Stimulated activated CD4-positive, alpha-beta T cell treated with anti-CD3 and anti-CD28 coated beads, Interleukin-1b, Interleukin-23, amount 100 ng/mL, for 1 hour (primary cell): Measurements from ENCODE around the gene GLT1D1.

ENCODE experiments used
- DNase-seq, 2 donors: peaks; one replicate each; pipeline ENCODE4 v3.0.0-alpha.2; 2020; ENCODE audit warnings: low read depth in 2 of 2

The GLT1D1 gene

DNA sequence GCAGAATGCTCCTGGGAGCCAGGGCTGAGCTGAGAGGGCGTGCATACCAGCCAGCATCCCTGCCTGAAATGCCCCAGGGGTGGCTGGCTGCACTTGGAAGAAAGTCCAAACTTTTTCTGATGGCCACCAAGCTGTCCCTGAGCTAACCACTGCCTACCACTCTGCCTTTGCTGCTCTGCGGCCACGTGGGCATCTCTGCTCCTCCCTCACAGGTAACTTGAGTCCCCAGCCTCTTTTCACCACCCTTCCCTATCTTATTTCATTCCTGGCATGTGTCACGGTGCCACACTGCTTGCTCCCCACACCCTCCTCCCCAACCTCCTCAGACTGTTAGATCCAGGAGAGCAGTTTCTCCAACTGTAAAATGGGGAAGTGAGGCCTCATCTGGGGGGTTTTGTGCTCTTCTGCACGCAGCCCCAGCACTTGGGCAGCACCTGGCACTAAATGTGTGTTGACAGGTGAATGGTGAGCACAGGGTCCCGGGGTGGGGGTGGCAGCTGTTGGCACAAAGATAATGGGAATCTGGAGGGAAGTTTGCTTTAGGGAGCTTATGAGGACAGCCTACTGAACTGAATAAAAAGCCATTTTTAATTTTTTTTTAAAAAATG, 113.0 kb downstream of the GLT1D1 start:
- DNase-seq = no peak

DNA sequence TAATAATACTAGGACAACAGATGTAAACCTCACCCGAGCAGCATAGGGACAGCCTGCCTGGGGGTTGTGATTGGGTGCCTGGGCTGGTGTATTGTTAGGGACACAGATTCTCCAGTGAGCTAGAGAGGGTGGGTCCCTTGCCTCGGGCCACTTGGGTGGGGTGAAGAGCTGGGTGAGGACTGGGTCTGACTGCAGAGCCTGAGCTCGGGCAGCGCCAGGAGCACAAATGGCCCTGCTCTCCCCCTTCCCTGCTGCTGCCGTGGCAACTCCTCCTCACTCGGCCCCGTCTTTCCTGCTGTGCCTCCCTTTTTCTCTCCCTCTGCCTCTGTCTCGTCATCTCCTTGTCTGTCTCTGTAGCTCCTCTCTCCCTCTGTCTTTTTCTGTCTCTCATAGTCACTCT, 115.4 kb downstream of the GLT1D1 start:
- no peak for DNase-seq

DNA sequence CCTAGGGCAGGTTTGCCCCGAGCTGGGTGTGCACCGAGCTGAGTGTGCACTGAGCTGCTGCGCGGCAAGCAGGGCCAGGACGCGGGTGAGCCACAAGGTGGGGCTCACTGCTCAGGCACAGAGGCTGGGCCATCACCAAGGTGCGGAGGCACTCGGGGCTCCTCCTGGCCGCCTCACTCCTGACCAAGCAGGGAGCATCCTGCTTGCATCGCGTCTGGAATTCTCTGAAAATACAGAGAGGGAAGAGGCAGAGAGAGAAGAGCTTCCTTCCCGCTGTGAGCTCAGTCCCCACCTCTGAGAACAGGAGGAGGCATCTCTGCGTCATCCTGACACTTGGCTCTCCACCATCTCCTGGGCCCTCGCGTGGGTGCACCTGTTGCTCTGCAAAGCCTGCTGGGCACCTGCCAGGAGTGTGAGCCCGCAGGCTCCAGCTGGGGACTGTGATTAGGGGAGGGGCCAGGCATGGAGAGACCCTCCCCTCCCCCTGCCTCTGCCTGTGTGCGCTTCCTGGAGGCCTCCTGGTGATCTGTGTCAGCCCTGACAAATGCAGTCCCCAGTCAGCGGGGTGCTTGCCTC, 116.3 kb downstream of the GLT1D1 start:
- DNase-seq = no peak

DNA sequence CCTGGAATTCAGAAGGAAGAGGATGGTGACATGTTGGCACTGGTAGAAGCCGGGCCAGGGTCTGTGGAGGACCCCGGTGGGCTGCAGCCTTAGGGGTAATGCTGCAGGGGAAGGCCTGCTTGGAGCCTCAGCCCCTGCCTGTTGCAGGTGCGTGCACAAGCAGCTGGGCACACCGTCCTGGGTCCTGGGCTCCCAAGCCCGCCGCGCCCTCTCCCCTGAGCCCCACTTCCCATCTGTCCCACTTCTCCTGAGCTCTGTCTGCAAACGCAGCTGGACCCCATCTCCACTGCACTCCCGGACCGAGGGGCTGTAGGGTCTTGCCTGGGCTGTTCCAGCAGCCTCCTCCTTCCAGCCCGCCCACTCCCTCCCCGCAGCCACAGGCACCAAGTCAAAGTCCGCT, 116.8 kb downstream of the GLT1D1 start:
- no peak for DNase-seq

DNA sequence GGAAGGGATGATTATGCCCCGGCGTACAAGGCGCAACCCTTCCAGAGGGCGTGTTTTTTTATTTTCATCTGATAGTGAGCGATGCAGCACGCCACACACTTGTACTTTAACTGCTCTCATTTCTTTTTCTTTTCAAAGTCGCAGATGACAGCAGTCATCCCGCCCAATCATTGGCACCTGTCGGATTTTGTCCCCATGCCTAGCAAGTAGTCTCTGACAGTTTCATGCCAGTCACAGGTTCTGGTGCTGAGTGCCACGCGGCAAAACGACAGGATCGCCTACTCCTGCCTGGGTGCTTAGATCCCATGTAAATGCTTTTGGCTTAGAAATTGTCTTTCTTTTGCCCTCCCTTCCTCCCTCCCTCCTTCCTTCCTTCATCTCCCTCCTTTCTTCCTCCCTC, 117.7 kb downstream of the GLT1D1 start:
- no peak for DNase-seq

DNA sequence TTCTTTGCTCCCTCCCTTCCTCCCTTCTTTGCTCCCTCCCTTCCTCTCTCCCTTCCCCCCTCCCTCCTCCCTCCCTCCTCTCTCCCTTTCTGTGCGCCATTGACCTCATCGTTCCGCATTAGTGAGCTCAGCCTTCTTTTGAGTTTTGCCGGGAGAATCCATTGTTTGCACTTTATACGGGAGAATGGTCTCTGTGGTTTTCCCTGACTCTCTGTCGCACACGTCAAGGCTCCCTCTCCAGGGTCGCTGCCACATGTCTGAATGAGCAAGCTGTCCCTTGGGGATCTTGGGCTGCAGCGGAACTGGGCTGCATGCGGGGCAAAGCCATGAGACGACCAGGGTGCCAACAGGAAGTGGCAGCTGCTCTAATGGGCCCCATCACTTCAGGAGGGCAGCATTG, 118.5 kb downstream of the GLT1D1 start:
- DNase-seq = no peak

DNA sequence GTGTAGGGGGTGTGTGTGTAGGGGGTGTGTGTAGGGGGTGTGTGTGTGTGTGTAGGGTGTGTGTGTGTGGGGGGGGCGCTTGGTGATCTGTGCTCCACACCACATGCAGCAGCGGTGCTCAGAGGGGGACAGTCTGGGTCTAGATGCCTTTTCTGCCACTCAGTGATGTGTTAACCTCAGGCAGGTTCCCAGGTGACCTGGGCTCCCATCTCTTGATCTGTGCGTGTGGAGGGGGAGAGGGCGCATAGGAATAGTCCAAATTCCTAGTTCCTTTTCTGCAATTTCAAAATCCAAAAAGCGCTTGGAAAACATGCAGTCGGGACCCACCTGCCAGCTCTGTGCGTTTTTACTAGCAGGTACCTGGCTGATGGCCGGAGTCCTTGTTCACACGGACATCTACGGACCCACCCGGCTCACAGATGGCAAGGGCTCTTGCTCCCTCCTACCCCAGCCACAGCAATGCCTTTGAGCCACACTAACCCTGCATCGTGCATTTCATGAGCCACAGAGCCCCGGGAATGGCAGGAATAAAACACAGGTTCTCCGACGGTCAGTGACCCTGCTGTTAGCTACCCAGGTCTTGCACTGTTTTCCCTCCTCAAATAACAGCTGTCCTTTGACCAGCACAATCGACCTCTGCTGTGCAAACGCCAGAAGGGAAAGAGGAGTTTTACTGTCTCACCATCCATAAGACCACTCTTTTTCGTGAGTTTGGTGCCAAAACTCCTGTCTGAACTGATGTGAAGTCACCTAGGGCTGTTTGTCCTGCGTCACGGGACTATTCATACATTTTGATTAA, 120.8 kb downstream of the GLT1D1 start:
- no peak for DNase-seq

DNA sequence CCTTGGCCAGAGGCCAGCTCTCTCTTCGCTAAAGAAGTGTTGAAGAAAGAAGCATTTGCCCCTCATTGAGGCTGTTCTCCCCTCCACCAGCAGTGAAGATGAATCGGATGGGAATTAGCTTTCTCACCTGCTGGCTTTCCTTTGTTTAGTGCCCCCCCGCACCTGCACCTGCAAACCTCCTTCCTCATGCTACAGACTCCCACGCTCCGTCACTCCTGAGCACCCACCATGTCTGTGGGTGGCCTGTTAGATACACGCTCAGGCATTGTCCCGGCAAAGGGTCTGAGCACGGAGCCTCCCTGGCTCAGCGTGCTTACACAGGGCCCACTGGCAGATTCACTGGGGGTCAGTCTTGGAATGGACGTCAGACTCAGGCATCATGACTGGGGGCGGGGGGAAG, 121.6 kb downstream of the GLT1D1 start:
- DNase-seq = no peak

DNA sequence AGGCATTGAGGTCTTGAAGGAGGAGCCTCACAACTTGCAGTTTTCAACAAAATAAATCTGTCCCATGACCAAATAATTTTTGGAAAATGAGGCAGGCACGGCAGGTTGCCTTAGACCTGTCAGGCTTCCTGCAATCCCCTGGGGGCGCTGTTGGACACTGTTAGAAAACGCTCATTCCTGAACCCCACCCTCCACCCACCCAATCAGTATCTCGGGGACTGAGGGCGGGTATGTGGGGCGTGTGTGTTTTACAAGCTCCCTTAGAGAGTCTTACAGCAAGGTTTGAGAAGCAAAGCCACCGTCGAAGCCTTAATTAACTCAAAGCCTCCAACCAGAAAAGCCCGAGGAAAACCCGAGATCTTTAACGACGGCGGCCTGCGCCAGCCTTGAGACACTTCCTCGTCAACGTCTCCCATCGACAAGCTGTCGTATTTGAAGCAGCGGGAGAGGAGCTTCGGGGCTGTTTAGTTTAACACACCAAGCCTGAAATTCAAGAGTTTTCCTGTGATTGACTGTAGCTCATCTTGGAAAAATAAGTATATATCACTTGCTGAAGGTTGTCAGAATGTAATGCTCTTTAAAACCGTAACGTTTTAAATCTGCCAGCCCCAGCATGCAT, 123.0 kb downstream of the GLT1D1 start:
- DNase-seq = no peak

DNA sequence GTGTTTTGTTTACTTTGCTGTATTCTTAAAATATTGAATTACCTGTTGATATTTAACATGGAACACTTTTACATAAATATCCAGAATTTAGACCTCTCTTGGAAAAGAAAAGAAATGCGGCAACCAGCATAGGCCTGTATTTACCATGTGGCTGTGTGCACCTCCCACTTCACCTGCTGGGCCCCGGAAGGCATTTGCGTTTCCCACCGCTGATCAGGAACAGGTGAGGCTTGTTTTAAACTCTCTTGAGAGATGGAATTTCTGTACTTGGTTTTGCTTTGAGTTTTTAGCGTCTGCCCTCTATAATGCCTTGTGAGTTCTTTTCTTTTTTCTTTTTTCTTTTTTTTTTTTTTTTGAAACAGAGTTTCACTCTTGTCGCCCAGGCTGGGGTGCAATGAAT, 124.2 kb downstream of the GLT1D1 start:
- no peak for DNase-seq

DNA sequence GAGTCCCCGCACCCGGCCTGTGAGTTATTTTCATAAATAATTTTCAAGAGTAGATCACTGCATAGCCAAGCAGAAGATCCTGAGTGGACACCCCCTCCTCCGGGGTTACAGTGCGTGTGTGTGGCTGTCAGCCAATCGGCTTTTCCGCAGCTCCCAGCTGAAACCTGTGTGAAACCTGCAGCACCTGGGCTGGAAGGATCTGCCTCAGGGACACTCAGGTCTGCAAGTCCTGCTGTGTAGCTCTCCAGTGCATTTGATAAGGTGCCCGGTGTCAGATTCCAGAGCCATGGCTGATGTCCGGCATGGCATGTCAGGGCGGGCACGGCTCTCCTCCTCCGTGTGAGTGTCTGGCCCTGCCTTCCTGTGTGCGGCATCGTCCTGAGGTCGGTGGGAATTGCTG, 124.8 kb downstream of the GLT1D1 start:
- DNase-seq = no peak

DNA sequence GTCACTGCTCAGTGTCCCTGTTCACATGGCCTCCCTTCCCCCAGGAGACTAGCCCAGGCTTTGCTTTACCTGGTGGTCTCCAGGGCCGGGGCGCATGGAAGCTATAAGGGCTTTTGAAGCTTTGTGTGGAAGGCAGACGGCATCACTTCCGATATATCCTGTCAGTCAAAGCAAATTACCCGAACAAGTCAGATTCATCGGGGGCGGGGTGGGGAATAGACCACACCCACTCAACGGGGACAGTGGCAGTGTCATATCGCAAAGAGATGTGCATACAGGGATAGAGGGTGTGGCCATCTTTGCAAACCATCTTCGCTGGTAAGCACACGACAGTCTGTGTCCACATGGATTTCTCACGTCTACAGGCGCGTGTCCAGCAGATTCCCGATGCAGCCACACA, 127.3 kb downstream of the GLT1D1 start:
- DNase-seq = no peak

DNA sequence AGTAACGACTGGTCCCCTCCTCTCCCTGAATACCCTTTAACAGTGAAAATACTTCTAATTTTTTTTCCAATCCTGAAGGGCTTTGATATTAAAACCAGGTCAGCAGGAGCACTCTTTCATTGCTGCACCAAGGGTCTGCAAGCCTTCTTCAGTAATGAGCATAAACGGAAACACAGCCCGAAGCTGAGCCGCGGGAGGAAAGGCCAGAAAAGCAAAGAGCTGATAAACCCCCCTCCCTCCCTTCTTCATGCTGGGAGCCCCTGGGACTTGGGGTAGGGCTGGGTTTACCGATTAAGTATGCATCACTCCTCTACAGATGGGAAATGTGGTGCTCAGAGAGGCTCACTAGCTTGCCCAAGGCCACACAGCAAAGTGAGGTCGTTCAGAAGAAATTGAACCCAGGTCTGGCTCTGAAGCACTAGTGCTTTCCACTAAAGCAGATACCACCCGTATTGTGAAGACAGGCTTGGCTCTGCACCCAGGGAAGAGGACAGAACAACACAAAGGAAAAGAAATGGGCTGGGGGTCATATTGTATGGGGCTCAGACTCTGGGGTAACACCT, 128.8 kb downstream of the GLT1D1 start:
- no peak for DNase-seq

DNA sequence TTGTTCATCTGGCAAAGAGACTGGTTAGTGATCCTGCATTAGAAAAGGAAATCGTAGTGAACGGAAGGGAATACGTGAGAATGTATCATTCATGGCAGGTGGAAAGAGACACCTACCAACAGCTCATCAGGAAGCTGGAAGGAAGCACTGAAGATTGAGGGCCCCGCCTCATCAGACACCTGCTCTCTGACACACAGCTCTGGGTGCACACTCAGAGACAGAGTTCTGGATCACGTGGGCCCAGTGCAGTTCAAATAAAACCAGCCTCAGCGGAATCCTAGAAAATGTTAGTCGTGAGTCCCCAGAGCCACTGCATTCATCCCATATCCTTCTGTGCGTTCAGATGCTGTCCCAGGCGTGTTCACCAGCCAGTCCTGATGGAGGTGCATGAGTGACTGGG, 129.7 kb downstream of the GLT1D1 start:
- DNase-seq = no peak

DNA sequence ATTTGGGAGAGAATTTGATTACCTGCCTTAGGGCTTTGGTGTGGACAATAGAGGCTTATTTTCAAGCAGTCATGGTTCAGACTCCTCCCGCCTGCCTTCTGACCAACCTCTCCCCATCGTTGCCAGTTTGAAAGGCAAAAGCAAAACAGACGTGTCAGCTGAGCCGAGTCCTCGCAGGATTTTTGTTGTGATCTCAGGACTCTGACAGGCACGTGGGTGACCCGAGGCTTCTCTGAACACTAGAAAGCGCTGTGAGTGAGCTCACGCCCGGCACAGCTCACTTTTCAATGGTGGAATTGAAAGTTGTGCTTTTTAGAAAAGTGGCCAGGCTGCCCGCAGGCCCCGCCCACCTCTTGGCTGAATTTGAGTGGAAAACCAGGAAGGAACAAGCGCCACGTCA, 130.1 kb downstream of the GLT1D1 start:
- no peak for DNase-seq

DNA sequence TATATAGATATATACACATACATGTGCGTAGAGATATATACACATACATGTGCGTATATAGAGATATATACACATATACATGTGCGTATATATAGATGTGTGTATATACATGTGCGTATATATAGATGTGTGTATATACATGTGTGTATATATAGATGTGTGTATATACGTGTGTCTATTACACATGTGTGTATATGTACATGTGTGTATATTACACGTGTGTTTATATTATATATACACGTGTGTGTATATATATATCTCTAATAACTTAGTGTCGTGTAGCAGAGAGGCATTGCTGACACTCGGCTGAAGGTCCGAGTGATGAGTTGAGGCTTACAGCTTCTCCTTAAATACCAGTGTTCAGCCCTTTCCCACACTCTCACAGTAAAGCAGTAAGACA, 133.7 kb downstream of the GLT1D1 start:
- DNase-seq = no peak

DNA sequence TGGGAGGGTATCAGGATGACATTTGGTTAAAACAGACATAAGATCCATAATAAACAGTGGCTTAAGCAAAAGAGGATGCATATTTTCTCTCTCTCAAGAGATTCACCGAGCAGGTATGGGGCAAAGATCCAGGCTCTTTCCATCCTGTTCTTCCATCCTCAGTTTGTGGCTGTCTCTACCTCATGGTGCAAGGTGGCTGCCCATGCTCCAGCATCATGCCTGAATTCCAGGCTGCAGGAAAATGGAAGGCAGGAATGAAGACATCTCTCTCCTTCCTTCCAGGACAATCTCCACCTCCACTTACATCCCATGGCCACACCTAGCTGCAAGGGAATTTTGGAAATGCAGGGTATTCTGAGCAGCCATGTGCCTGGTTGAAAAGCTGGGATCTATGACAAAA, 136.0 kb downstream of the GLT1D1 start:
- no peak for DNase-seq

DNA sequence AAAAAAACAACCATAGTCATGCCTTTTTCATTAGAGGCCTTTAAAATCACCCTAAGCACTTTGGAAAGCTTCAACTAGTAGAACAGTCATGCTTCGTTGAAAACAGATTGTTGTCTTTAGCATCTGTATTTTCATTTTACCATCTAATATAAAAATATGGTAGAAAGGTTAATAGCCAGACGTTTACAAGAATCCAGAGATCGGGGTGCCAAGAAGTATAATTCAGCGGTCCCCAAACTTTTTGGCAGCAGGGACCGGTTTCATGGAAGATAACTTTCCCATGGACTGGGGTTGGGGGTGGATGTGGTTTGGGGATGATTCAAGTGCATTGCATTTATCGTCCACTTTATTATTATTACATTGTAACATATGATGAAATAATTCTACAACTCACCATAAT, 138.4 kb downstream of the GLT1D1 start:
- no peak for DNase-seq

DNA sequence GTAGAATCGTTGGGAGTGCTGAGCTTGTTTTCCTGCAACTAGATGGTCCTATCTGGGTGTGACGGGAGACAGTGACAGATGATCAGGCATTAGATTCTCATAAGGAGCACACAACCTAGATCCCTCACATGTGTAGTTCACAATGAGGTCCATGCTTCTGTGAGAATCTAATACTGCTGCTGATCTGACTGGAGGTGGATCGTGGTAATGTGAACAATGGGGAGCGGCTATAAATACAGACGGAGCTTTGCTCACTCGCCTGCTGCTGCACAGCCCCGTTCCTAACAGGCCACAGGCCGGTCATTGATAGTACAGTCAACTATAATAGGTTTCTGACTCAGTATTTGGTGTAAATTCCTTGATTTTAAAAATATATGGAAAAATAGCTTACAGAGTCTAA, 138.8 kb downstream of the GLT1D1 start:
- DNase-seq = no peak

DNA sequence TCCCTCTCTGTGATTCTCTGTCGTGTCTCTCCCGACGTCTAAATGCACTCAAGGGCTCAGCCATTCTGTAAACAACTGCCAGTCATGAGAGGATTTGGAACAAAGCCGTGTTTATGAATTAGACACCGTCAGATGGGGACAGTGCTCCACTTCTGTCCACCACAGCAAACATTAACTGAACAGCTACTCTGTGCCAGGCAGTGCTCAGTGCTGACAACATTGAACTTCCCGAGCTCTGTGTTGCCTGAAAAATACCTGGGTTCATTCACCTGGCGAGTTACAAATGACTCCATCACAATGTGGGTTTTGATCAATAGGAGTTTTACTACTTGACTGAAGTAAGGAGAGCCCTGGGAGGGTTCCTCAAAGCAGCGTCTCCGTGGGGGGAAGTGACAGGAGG, 139.3 kb downstream of the GLT1D1 start:
- no peak for DNase-seq

DNA sequence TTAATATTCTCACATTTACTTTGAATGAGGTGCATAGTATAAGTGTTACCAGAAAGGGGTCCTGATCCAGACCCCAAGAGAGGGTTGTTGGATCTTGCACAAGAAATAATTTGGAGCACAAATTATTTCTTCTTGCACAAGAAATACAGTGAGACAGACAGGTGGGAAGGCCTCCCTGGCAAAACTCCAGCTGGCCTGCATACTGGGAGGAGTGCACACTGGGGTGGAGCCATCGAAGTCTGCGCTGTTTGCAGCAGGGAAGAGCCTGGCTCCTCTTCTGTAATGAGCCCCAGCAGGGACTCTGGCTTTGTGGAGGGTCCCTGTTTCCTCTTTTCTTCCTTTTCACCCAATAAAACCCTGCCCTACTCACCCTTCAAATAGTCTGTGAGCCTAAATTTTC, 141.6 kb downstream of the GLT1D1 start:
- no peak for DNase-seq

DNA sequence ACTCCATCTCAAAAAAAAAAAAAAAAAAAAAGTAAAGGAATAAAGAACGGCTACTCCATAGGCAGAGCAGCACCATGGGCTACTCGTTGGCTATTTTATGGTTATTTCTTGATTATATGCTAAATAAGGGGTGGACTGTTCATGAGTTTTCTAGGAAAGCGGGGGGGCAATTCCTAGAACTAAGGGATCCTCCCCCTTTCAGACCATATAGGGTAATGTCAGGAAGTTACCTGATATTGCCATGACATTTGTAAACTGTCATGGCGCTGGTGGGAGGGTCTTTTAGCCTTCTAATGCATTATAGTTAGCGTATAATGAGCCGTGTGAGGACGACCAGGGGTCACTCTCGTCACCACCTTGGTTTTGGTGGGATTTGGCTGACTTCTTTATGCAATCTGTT, 142.3 kb downstream of the GLT1D1 start:
- DNase-seq = no peak

DNA sequence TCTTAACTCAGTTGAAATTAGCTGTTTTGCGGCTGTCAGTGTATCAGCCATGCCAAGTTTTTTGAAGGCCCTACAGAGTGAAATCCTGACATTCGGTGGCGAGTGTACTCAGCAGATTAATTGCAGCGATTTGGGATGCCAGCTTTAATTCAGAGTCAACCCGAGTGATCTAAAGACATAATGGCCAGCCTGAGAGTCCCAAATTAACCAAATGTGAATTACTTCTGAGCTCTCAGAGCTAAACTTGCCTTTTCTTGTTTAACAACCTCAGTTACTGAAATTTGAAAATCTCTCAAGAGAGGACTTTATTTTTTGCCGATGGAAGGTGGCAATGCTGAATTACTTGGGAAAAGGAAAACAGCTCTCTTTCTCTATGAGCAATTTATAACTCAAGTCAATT, 148.5 kb downstream of the GLT1D1 start:
- DNase-seq = no peak
